HepG2 (cell line): Measurements from ENCODE around the gene LILRB2. TPM values are rescaled to one million over a fixed set of nuclear protein-coding genes. Genes with fewer than 3 reads are reported as not detected.
"Not testable (repeated sequence)": the region's sequence is repeated elsewhere in the genome, so short reads cannot be mapped to it uniquely, and the experiment has no call there.

Source experiments
- ATAC-seq: fragments of 200-7000 bp; cut with Tn5 transposase; 3 replicates; pipeline ENCODE4 v1.9.1; 2020; ENCODE audit warnings: mild to moderate bottlenecking, moderate library complexity
- BruUV-seq: library from RNA; stranded (reverse); fragments of 400-500 nt; replicated peaks from 2 replicates; lab custom pipeline; 2021; lab: Mats Ljungman, UMichigan
- CTCF ChIA-PET: fragments of 300-600 bp; formaldehyde crosslinking; extraction: SDS; loops from one replicate; lab custom pipeline; 2021; ENCODE audit warnings: low total read pairs, inconsistent platforms, low intra/inter-chr PET ratio; lab: Yijun Ruan, JAX
- POLR2A ChIA-PET: fragments of 350-600 bp; sonication (Branson Sonifier 250); formaldehyde crosslinking; loops from one replicate; lab custom pipeline; 2020; ENCODE audit warnings: antibody characterized with exemption, inconsistent platforms; lab: Yijun Ruan, JAX
- DNase-seq: peaks from one replicate; pipeline ENCODE4 v3.0.0-alpha.2; 2015; ENCODE audit warnings: low spot score
- FAIRE-seq: peaks from 3 replicates; lab custom pipeline; 2011; peaks lifted over from hg19 to GRCh38; lab: Jason Lieb, UNC
- H2AFZ ChIP-seq: one replicate; pipeline ENCODE4 v1.6.1; 2011; ENCODE audit warnings: low read length, inconsistent platforms
- H3K27ac ChIP-seq: fragments of 300-600 bp; 3 replicates; pipeline ENCODE4 v1.8.0; 2011; ENCODE audit warnings: mixed run types, mild to moderate bottlenecking, mixed read lengths, low read length, inconsistent platforms; ENCODE audit not compliant: insufficient read depth; ENCODE audit errors: extremely low read length
- H3K27me3 ChIP-seq, 2 experiments: fragments of 200-600 bp in 1 of 2; 2 replicates in 1 of 2; 3 replicates in 1 of 2; pipeline versions ENCODE4 v1.6.0 to v1.8.0; 2011; ENCODE audit warnings: low read length in 2 of 2, mild to moderate bottlenecking in 2 of 2, moderate library complexity in 2 of 2, inconsistent platforms in 1 of 2; ENCODE audit not compliant: insufficient read depth in 2 of 2, control insufficient read depth in 1 of 2
- H3K36me3 ChIP-seq, 2 experiments: fragments of 200-600 bp in 1 of 2; replicated peaks in 1 of 2; 2 replicates in 1 of 2; 3 replicates in 1 of 2; pipeline versions ENCODE4 v1.5.1 to v1.8.0; 2011; ENCODE audit warnings: low read length in 2 of 2, inconsistent platforms in 1 of 2; ENCODE audit not compliant: insufficient read depth in 2 of 2, control insufficient read depth in 1 of 2
- H3K4me1 ChIP-seq: 2 replicates; pipeline ENCODE4 v1.5.1; 2012; ENCODE audit warnings: low read length, inconsistent platforms; ENCODE audit not compliant: insufficient read depth
- H3K4me2 ChIP-seq: 2 replicates; pipeline ENCODE4 v1.6.0; 2011; ENCODE audit warnings: low read depth, low read length, inconsistent platforms
- H3K4me3 ChIP-seq, 3 experiments: fragments of 200-600 bp in 1 of 3; sonication (generic), shearing (Covaris generic) in 1 of 3; replicated peaks in 1 of 3; 2 replicates each; pipeline ENCODE4 v1.5.1; 2011 to 2016; ENCODE audit warnings: low read length in 3 of 3, inconsistent platforms in 2 of 3, low read depth in 2 of 3, mild to moderate bottlenecking in 2 of 3, control low read depth in 1 of 3, mixed read lengths in 1 of 3; ENCODE audit not compliant: insufficient read depth in 1 of 3
- H3K79me2 ChIP-seq: one replicate; pipeline ENCODE4 v1.6.1; 2011; ENCODE audit warnings: low read length, inconsistent platforms; ENCODE audit not compliant: insufficient read depth
- H3K9ac ChIP-seq: 2 replicates; pipeline ENCODE4 v1.6.0; 2011; ENCODE audit warnings: mild to moderate bottlenecking, low read depth, low read length, inconsistent platforms; ENCODE audit not compliant: insufficient read depth
- H3K9me3 ChIP-seq: 2 replicates; pipeline ENCODE4 v1.5.1; 2012; ENCODE audit warnings: mild to moderate bottlenecking, low read length
- H4K20me1 ChIP-seq: 2 replicates; pipeline ENCODE4 v1.6.0; 2011; ENCODE audit warnings: inconsistent platforms, mild to moderate bottlenecking, low read length, moderate library complexity; ENCODE audit not compliant: insufficient read depth
- KAT8 ChIP-seq: IDR thresholded peaks from 2 replicates; pipeline ENCODE4 v1.6.1; 2016; ENCODE audit warnings: missing genetic modification reagents, missing compliant biosample characterization
- KLF13 ChIP-seq: sonication (generic); formaldehyde crosslinking; IDR thresholded peaks from 2 replicates; pipeline ENCODE4 v1.4.0; 2020; ENCODE audit warnings: mild to moderate bottlenecking, missing genetic modification reagents
- ZNF354B ChIP-seq: sonication (generic); formaldehyde crosslinking; IDR thresholded peaks from 2 replicates; pipeline ENCODE4 v1.8.0; 2022; ENCODE audit warnings: mild to moderate bottlenecking, missing genetic modification reagents
- ZNF772 ChIP-seq: sonication (generic); formaldehyde crosslinking; IDR thresholded peaks from 2 replicates; pipeline ENCODE4 v1.5.0; 2020; ENCODE audit warnings: mild to moderate bottlenecking, missing genetic modification reagents
- WGBS: methylation state at CpG from one replicate; pipeline ENCODE4 v1.1.6; 2017; ENCODE audit warnings: low lambda C conversion rate; 5-methylcytosine and 5-hydroxymethylcytosine counted together
- in situ Hi-C: cut with HindIII; loops from 2 replicates; pipeline ENCODE4 v1.10.0; 2017; ENCODE audit warnings: low pct_unique_long_range_greater_than_20kb; ENCODE audit not compliant: extremely low pct_ligation_motif_present
- intact Hi-C: fragments of 100-400 bp; cut with micrococcal nuclease; formaldehyde crosslinking; loops from one replicate; pipeline ENCODE4 v1.10.0; 2022; ENCODE audit not compliant: unreplicated experiment
- polyA plus RNA-seq, 8 experiments: library from polyadenylated mRNA; depleted of rRNA in 3 of 8; stranded (reverse) in 7 of 8; unstranded in 1 of 8; fragments of >200 nt; fragmentation: Illumina TruSeq in 4 of 8; extraction: Trizol in 4 of 8; gene quantifications; 2 replicates each; pipeline versions ENCODE4 v1.2.1 to v1.2.3, GENCODE V29; 2011 to 2016; ENCODE audit warnings: low read depth in 4 of 8, missing spikeins in 1 of 8, mixed read lengths in 1 of 8; ENCODE audit not compliant: insufficient read depth in 1 of 8
- total RNA-seq, 5 experiments: library from RNA; depleted of rRNA; stranded (reverse); fragments of >200 nt; fragmentation: Illumina TruSeq; extraction: Trizol; gene quantifications; 2 replicates each; pipeline ENCODE4 v1.2.3, GENCODE V29; 2016; ENCODE audit warnings: low read depth in 1 of 5

LILRB2 gene
- total and polyA plus RNA-seq, 2 of the 13 experiments (the other 11 are each of a cell fraction or from before 2014, with no cell fraction given): not detected

DNA sequence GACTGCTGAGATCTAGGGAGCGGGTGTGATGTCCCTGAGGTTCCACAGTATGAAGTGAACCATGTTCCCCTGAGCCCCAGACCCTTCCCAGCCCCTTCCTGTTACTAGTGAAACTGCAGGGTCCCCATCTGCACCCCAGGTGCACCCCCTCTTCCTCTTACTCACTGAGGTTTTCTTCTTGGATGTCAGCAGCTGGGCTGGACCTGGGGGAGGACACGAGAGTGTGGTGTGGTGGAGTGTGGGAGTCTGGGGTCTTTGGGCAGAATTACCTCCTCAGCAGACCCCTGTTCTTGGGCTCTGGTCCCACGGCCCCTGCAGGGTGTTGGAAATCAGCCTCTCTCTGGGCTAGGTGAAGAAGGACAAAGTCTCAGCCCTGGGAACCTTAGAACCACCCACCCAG lies 35.0 kb downstream of the LILRB2 start (continued):
- no peak for TF ChIP-seq KLF13 (CRISPR knock-in tag)
- no peak for TF ChIP-seq ZNF772 (CRISPR knock-in tag)
- TF ChIP-seq KAT8 (CRISPR knock-in tag): no peak
- TF ChIP-seq ZNF354B (CRISPR knock-in tag): no peak
- TF ChIP-seq, all 625 proteins: peak for 0

GRCh38 chr19:54243809-54244208 lies 37.1 kb downstream of the LILRB2 start:
- H3K36me3 ChIP-seq, H3K27ac ChIP-seq, H3K79me2 ChIP-seq, H4K20me1 ChIP-seq, intact Hi-C loops, H3K4me1 ChIP-seq, in situ Hi-C loops, H3K9ac ChIP-seq, DNase-seq, H3K9me3 ChIP-seq, BruUV-seq, H3K4me2 ChIP-seq, H3K4me3 ChIP-seq, H2AFZ ChIP-seq, CTCF ChIA-PET, ATAC-seq, FAIRE-seq, POLR2A ChIA-PET: not testable (repeated sequence)
- H3K27me3 ChIP-seq: peaks cover 0 to 21% of the 10 kb centered on the region in 2 experiments; a peak in 3 of 5 replicates
- 15% methylated on average over 5 of the region's 8 CpGs for WGBS

- H3K9me3 ChIP-seq, H3K79me2 ChIP-seq, H4K20me1 ChIP-seq, H3K4me2 ChIP-seq, H3K36me3 ChIP-seq, POLR2A ChIA-PET, H3K27ac ChIP-seq, H3K4me3 ChIP-seq, DNase-seq, H2AFZ ChIP-seq, H3K4me1 ChIP-seq, in situ Hi-C loops, FAIRE-seq, H3K9ac ChIP-seq, ATAC-seq, intact Hi-C loops, CTCF ChIA-PET, BruUV-seq: not testable (repeated sequence)
- peaks cover 0 to 19% of the 10 kb centered on the region in 2 experiments; a peak in 3 of 5 replicates for H3K27me3 ChIP-seq
- WGBS: no CpG with 5 or more reads among the region's 6 CpGs
Observed at GRCh38 chr19:54242646-54243045, 38.3 kb downstream of the LILRB2 start, which contains the start of gene LILRA6. TSS of gene LILRA6 (minus strand) at chr19:54242790.

GRCh38 chr19:54242234-54242633 lies 38.7 kb downstream of the LILRB2 start:
- intact Hi-C loops, POLR2A ChIA-PET, CTCF ChIA-PET, H3K79me2 ChIP-seq, in situ Hi-C loops, H3K4me3 ChIP-seq, H4K20me1 ChIP-seq, DNase-seq, H3K4me1 ChIP-seq, FAIRE-seq, H3K9me3 ChIP-seq, ATAC-seq, H3K27ac ChIP-seq, BruUV-seq, H2AFZ ChIP-seq, H3K4me2 ChIP-seq, H3K9ac ChIP-seq, H3K36me3 ChIP-seq: not testable (repeated sequence)
- peaks cover 0 to 17% of the 10 kb centered on the region in 2 experiments; a peak in 2 of 5 replicates for H3K27me3 ChIP-seq
- no CpG with 5 or more reads among the region's 4 CpGs for WGBS
